Panc1 (cell line): Measurements from ENCODE around the gene SKA1. TPM values are rescaled to one million over a fixed set of nuclear protein-coding genes. Genes with fewer than 3 reads are reported as not detected.

Experiments
- ATAC-seq: fragments of 200-7000 bp; cut with Tn5 transposase; 2 replicates; pipeline ENCODE4 v1.9.1; 2020; ENCODE audit warnings: mild to moderate bottlenecking, moderate library complexity
- BruUV-seq: library from RNA; stranded (reverse); fragments of 400-500 nt; replicated peaks from 2 replicates; lab custom pipeline; 2021; lab: Mats Ljungman, UMichigan
- CTCF ChIA-PET: fragments of 300-600 bp; sonication (Branson Sonifier 250); formaldehyde crosslinking; loops from one replicate; lab custom pipeline; 2022; ENCODE audit warnings: antibody characterized with exemption; lab: Charles Lee
- POLR2A ChIA-PET: fragments of 300-600 bp; sonication (Branson Sonifier 250); formaldehyde crosslinking; loops from one replicate; lab custom pipeline; 2022; ENCODE audit warnings: antibody characterized with exemption; lab: Charles Lee
- DNase-seq: peaks from one replicate; pipeline ENCODE4 v3.0.0-alpha.2; 2010; ENCODE audit warnings: low read depth, low spot score
- H3K27ac ChIP-seq: 2 replicates; pipeline ENCODE4 v1.5.1; 2011; ENCODE audit warnings: mild to moderate bottlenecking, low read length, inconsistent platforms
- H3K27me3 ChIP-seq: fragments of 200-500 bp; sonication (Bioruptor generic); 2 replicates; pipeline ENCODE4 v1.6.0; 2014; ENCODE audit warnings: low read length, inconsistent platforms; ENCODE audit not compliant: control insufficient read depth, insufficient read depth
- H3K36me3 ChIP-seq: fragments of 200-500 bp; sonication (Bioruptor generic); 2 replicates; pipeline ENCODE4 v1.5.1; 2014; ENCODE audit warnings: inconsistent platforms, mild to moderate bottlenecking, low read length, moderate library complexity; ENCODE audit not compliant: control insufficient read depth, insufficient read depth
- H3K4me1 ChIP-seq: 2 replicates; pipeline ENCODE4 v1.5.1; 2011; ENCODE audit warnings: inconsistent platforms, mild to moderate bottlenecking, low read length, moderate library complexity; ENCODE audit not compliant: control insufficient read depth, insufficient read depth
- H3K4me3 ChIP-seq, 2 experiments: 2 replicates each; pipeline ENCODE4 v1.5.1; 2011 to 2012; ENCODE audit warnings: low read depth in 2 of 2, low read length in 2 of 2, mild to moderate bottlenecking in 2 of 2, inconsistent platforms in 1 of 2, moderate library complexity in 1 of 2
- H3K9me3 ChIP-seq: fragments of 200-500 bp; sonication (Bioruptor generic); 2 replicates; pipeline ENCODE4 v1.5.1; 2014; ENCODE audit warnings: low read depth, mild to moderate bottlenecking, inconsistent platforms, low read length, moderate library complexity; ENCODE audit not compliant: control insufficient read depth, insufficient read depth
- POLR2AphosphoS5 ChIP-seq: IDR thresholded peaks from 2 replicates; pipeline ENCODE4 v1.6.1; 2012; ENCODE audit warnings: mild to moderate bottlenecking, low read depth, low read length, moderate library complexity
- SIN3A ChIP-seq: IDR thresholded peaks from 2 replicates; pipeline ENCODE4 v1.6.1; 2012; ENCODE audit warnings: low read depth, mild to moderate bottlenecking, low read length, moderate library complexity, borderline replicate concordance; ENCODE audit not compliant: insufficient read depth
- TCF7L2 ChIP-seq: IDR thresholded peaks from 2 replicates; pipeline ENCODE4 v1.6.1; 2011; ENCODE audit warnings: mild to moderate bottlenecking, low read depth, low read length, inconsistent platforms
- in situ Hi-C: cut with HindIII; loops from 2 replicates; pipeline ENCODE4 v1.10.0; 2016; ENCODE audit warnings: low sequenced_read_pairs, low pct_unique_long_range_greater_than_20kb
- intact Hi-C: fragments of 100-400 bp; cut with micrococcal nuclease; formaldehyde crosslinking; loops from one replicate; pipeline ENCODE4 v1.10.0; 2022; ENCODE audit not compliant: unreplicated experiment
- total RNA-seq: library from RNA; stranded (reverse); gene quantifications from one replicate; pipeline ENCODE4 v1.2.1, GENCODE V29; 2021; ENCODE audit not compliant: unreplicated experiment
- TF ChIP-seq, protein P1 (sequence below): fragments of 450-650 bp; IDR thresholded peaks from 2 replicates; pipeline ENCODE4 v1.5.1; 2017; ENCODE audit warnings: mild to moderate bottlenecking
- TF ChIP-seq, protein P2 (sequence below), 2 experiments: IDR thresholded peaks; 2 replicates each; pipeline ENCODE4 v1.6.1; 2011 to 2012; ENCODE audit warnings: low read depth in 2 of 2, control low read depth in 1 of 2, low read length in 1 of 2, mild to moderate bottlenecking in 1 of 2, moderate library complexity in 1 of 2; ENCODE audit not compliant: insufficient read depth in 1 of 2

SKA1 gene
- total RNA-seq, 1 experiment from 2014 or later = 22.1 TPM

DNA sequence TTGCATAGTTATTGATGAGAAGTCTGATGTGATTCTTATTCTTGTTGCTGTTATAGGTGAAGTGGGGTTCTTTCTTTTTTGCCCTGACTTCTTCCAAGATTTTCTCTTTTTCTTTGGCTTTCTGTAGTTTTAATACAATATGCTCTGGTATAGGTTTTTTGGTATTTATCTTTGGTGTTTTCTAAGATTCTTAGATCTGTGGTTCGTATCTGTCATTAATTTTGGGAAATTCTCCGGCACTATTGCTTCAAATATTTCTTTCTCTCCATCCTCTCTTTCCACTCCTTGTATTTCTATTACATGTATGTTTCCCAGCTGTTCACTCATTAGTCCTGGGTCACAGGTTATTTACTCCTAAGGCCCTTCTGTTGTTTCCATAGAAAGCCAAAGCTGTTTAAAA, 43.8 kb downstream of the SKA1 start:
- TF ChIP-seq TCF7L2 = no peak
- TF ChIP-seq, protein P1, sequence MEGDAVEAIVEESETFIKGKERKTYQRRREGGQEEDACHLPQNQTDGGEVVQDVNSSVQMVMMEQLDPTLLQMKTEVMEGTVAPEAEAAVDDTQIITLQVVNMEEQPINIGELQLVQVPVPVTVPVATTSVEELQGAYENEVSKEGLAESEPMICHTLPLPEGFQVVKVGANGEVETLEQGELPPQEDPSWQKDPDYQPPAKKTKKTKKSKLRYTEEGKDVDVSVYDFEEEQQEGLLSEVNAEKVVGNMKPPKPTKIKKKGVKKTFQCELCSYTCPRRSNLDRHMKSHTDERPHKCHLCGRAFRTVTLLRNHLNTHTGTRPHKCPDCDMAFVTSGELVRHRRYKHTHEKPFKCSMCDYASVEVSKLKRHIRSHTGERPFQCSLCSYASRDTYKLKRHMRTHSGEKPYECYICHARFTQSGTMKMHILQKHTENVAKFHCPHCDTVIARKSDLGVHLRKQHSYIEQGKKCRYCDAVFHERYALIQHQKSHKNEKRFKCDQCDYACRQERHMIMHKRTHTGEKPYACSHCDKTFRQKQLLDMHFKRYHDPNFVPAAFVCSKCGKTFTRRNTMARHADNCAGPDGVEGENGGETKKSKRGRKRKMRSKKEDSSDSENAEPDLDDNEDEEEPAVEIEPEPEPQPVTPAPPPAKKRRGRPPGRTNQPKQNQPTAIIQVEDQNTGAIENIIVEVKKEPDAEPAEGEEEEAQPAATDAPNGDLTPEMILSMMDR = no peak
- TF ChIP-seq, protein P2, sequence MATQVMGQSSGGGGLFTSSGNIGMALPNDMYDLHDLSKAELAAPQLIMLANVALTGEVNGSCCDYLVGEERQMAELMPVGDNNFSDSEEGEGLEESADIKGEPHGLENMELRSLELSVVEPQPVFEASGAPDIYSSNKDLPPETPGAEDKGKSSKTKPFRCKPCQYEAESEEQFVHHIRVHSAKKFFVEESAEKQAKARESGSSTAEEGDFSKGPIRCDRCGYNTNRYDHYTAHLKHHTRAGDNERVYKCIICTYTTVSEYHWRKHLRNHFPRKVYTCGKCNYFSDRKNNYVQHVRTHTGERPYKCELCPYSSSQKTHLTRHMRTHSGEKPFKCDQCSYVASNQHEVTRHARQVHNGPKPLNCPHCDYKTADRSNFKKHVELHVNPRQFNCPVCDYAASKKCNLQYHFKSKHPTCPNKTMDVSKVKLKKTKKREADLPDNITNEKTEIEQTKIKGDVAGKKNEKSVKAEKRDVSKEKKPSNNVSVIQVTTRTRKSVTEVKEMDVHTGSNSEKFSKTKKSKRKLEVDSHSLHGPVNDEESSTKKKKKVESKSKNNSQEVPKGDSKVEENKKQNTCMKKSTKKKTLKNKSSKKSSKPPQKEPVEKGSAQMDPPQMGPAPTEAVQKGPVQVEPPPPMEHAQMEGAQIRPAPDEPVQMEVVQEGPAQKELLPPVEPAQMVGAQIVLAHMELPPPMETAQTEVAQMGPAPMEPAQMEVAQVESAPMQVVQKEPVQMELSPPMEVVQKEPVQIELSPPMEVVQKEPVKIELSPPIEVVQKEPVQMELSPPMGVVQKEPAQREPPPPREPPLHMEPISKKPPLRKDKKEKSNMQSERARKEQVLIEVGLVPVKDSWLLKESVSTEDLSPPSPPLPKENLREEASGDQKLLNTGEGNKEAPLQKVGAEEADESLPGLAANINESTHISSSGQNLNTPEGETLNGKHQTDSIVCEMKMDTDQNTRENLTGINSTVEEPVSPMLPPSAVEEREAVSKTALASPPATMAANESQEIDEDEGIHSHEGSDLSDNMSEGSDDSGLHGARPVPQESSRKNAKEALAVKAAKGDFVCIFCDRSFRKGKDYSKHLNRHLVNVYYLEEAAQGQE (IDR thresholded peaks at IDR 0.05; ENCODE audit: insufficient read depth in 1 of 2, low read depth in 2 of 2, low read length in 1 of 2) = no peak
- TF ChIP-seq SIN3A = no peak
- TF ChIP-seq POLR2AphosphoS5 = no peak
- POLR2A ChIA-PET = no interaction called here
- Histone ChIP-seq H3K9me3 (no peaks in the 10 kb centered on the region), H3K27ac (no peak overlapping the region), H3K36me3 (no peaks in the 10 kb centered on the region), H3K4me1 (no peaks in the 10 kb centered on the region), H3K27me3 (no peaks in the 10 kb centered on the region), H3K4me3 (no peak overlapping the region)
- ATAC-seq (no peak), DNase-seq (no peak)
- no TSS peak for BruUV-seq
- in situ Hi-C loops (no loop called here), intact Hi-C loops (no loop called here)
- CTCF ChIA-PET = no interaction called here

- Histone ChIP-seq H3K9me3 (no peaks in the 10 kb centered on the region), H3K4me3 (no peak overlapping the region), H3K27me3 (no peaks in the 10 kb centered on the region), H3K36me3 (no peaks in the 10 kb centered on the region), H3K4me1 (no peaks in the 10 kb centered on the region), H3K27ac (no peak overlapping the region)
- CTCF ChIA-PET = no interaction called here
- POLR2A ChIA-PET = no interaction called here
- TF ChIP-seq SIN3A = no peak
- no peak for TF ChIP-seq POLR2AphosphoS5
- TF ChIP-seq, protein P2 (IDR thresholded peaks at IDR 0.05; ENCODE audit: insufficient read depth in 1 of 2, low read depth in 2 of 2, low read length in 1 of 2) = no peak
- no peak for TF ChIP-seq TCF7L2
- TF ChIP-seq, protein P1 = no peak
- intact Hi-C loops = no loop called here
- ATAC-seq (no peak), DNase-seq (no peak)
- no TSS peak for BruUV-seq
- in situ Hi-C loops = no loop called here
Observed at GRCh38 chr18:50422286-50422898, 47.5 kb downstream of the SKA1 start.
